IgD-negative memory B cell (primary cell): ENCODE results near the gene FNDC3B. TPM values are rescaled to one million over a fixed set of nuclear protein-coding genes. Genes with fewer than 3 reads are reported as not detected.
A peak's percentile ranks its signal among the peaks of the same experiment; 100 is the strongest.

Source experiments
- H3K27ac Mint-ChIP-seq, 3 donors: one replicate each; pipeline ENCODE4 v1.8.0; 2020 to 2022; ENCODE audit warnings: mild to moderate bottlenecking in 3 of 3, mixed read lengths in 3 of 3, moderate library complexity in 1 of 3
- H3K27me3 Mint-ChIP-seq: one replicate; pipeline ENCODE4 v1.8.0; 2021; ENCODE audit warnings: mixed read lengths
- H3K36me3 Mint-ChIP-seq: one replicate; pipeline ENCODE4 v1.8.0; 2020; ENCODE audit warnings: mild to moderate bottlenecking, mixed read lengths
- H3K4me1 Mint-ChIP-seq, 3 donors: one replicate each; pipeline ENCODE4 v1.8.0; 2020 to 2022; ENCODE audit warnings: mixed read lengths in 3 of 3, mild to moderate bottlenecking in 1 of 3
- H3K4me3 Mint-ChIP-seq, 4 donors: one replicate each; pipeline ENCODE4 v1.8.0; 2020 to 2022; ENCODE audit warnings: mild to moderate bottlenecking in 4 of 4, mixed read lengths in 4 of 4, moderate library complexity in 3 of 4
- H3K9me3 Mint-ChIP-seq, 3 donors: one replicate each; pipeline ENCODE4 v1.8.0; 2020 to 2021; ENCODE audit warnings: mixed read lengths in 3 of 3, mild to moderate bottlenecking in 1 of 3
- polyA plus RNA-seq: library from polyadenylated mRNA; unstranded; fragments of 300-500 nt; fragmentation: Illumina TruSeq; gene quantifications from one replicate; pipeline ENCODE4 v1.2.3, GENCODE V29; 2021

FNDC3B gene
- polyA plus RNA-seq, 1 donor from 2014 or later: 3.5 TPM

- Mint-ChIP-seq H3K27me3 (peaks cover 16% of the 10 kb centered on the region), H3K4me1 (peaks cover 6 to 12% (median 10%) of the 10 kb centered on the region in 3 donors), H3K27ac (no peak overlapping the region), H3K9me3 (peaks cover 0 to 2% (median 0%) of the 10 kb centered on the region in 3 donors), H3K4me3 (no peak overlapping the region), H3K36me3 (peaks cover 6% of the 10 kb centered on the region)
Observed at GRCh38 chr3:172097585-172097984, 58.2 kb downstream of the FNDC3B start.

DNA sequence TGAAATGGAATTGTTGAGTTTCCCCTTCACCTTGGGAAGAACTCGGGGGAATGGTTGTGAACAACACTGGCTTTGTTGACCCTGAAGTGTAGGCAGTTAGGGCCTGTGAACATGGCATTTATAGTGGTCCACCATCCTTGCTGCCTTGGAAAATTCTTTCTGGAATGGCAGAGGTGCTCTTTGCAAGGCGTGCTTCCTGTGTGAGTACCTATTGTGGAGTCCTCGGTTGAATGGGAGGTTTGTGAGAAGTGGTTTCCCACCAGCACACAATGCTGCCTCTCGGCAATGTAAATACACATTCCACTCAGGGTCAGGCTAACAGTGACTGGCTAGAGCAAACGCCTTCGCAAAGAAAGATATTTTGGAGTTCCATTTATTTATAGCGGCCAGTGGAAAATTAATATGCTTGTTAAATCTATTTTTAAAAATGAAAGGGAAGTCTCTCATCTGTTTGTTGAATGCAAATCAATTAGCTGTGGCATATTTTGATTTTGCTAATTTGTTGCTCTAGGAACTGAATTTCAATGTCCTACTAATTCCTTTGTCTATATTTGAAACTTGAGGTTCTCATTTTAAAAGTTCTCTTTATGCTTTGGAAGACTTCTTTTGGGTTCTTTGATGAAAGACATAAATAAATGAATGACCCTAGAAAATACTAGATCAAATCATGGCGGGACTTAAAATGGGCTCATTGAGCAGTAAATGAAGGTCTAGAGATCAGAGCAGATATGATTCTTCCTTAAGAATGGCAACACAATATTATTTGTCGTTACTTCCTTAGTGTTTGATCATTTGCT is 59.5 kb downstream of the FNDC3B start:
- H3K36me3 Mint-ChIP-seq: peaks cover 6% of the 10 kb centered on the region
- peaks cover 0 to 2% (median 0%) of the 10 kb centered on the region in 3 donors for H3K9me3 Mint-ChIP-seq
- H3K4me1 Mint-ChIP-seq: peaks cover 11 to 18% (median 16%) of the 10 kb centered on the region in 3 donors
- H3K4me3 Mint-ChIP-seq: no peak overlapping the region
- H3K27me3 Mint-ChIP-seq: peaks cover 22% of the 10 kb centered on the region
- H3K27ac Mint-ChIP-seq: no peak overlapping the region

- Mint-ChIP-seq H3K27ac (no peak overlapping the region), H3K9me3 (peaks cover 0 to 2% (median 0%) of the 10 kb centered on the region in 3 donors), H3K36me3 (peaks cover 6% of the 10 kb centered on the region), H3K4me1 (peaks cover 11 to 18% (median 16%) of the 10 kb centered on the region in 3 donors), H3K4me3 (no peak overlapping the region), H3K27me3 (peaks cover 23% of the 10 kb centered on the region)
Observed at GRCh38 chr3:172099495-172099808, 60.1 kb downstream of the FNDC3B start.

DNA sequence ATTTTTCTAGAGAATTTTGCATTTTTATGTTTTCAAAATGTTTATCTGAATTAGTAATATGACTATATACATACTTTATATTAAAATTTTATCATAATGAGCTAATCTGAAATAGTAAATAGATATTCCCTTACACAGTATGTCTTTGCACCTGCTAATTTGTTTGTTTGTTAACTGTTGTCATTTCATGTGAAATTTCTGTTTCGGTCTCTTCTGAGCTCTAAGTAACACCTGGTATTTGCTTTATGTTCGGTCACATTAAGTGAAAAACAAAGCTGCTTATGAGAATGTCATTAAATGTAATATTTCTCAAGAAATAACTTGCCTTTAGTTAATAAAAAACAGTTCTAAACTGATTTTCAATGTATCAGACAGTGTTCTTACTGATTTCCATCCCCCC is 61.1 kb downstream of the FNDC3B start:
- H3K36me3 Mint-ChIP-seq: peaks cover 6% of the 10 kb centered on the region
- peaks cover 11 to 18% (median 15%) of the 10 kb centered on the region in 3 donors for H3K4me1 Mint-ChIP-seq
- H3K27me3 Mint-ChIP-seq: peaks cover 24% of the 10 kb centered on the region
- H3K9me3 Mint-ChIP-seq: no peaks in the 10 kb centered on the region
- H3K4me3 Mint-ChIP-seq: no peak overlapping the region
- H3K27ac Mint-ChIP-seq: no peak overlapping the region

DNA sequence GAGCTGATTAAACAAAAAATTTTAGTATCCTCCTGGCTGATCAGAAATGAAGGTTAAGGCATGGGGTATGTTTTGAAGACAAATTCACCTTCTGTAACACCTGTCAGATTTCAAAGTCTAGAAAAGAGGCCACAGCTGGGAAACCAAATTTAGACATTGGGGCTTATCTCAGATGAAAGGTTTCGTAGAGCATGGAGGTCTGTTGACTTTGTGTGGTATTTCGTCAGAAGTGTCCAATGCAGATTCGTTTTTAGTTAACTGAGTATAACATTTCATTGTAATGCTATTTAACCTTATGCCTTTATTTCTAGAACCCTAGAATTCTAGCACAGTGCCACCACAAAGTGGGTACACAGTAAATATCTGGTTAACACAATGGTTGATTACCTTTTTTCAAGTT is 61.7 kb downstream of the FNDC3B start:
- Mint-ChIP-seq H3K4me3 (no peak overlapping the region), H3K27ac (no peak overlapping the region), H3K9me3 (no peaks in the 10 kb centered on the region), H3K36me3 (peaks cover 6% of the 10 kb centered on the region), H3K4me1 (peaks cover 11 to 18% (median 12%) of the 10 kb centered on the region in 3 donors), H3K27me3 (peaks cover 27% of the 10 kb centered on the region)

DNA sequence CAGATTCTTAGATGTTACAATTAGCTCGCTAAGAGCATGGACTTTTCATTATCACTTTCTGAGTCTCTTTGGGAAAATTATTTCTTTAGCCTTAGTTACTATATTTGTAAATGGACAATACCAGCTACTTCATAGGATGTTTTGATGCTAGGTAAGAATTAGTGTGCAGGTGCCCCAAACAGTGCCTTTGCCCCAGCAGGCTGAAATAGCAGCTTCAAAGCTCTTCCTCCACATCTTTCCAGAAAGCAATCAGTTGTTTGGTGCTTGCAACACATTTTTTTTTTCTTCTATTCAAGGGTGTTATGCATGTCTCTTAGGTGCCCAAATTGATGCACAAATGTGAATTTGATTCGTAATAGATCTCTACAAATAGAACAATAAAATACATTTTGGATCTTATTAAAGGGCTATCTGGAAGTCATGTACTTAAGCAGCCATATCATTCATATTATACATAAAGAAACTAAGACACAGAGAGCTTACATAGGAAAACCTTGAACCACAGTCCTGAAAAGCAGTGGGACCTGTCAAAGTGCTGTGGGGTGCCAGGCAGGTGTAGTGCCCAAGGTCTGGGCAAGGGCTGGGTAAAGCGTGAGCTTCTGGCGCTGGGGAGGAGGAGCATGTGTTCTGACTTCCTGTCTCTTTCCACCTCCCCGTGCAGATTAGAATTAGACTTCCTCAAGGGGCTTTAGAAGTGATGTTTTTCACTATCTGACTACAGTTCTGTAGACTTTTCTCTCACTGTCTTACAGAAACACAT is 62.9 kb downstream of the FNDC3B start:
- Mint-ChIP-seq H3K27ac (peak overlapping the region in 1 of 3 donors; percentile 41), H3K4me3 (peak overlapping the region in 2 of 4 donors; percentile 9 to 72), H3K36me3 (peaks cover 6% of the 10 kb centered on the region), H3K9me3 (no peaks in the 10 kb centered on the region), H3K4me1 (peaks cover 17 to 20% (median 17%) of the 10 kb centered on the region in 3 donors), H3K27me3 (peaks cover 32% of the 10 kb centered on the region)

GRCh38 chr3:172102883-172103310 is 63.5 kb downstream of the FNDC3B start:
- Mint-ChIP-seq H3K27ac (peak overlapping the region in 1 of 3 donors; percentile 41), H3K4me1 (peaks cover 22 to 25% (median 22%) of the 10 kb centered on the region in 3 donors), H3K9me3 (no peaks in the 10 kb centered on the region), H3K4me3 (peak overlapping the region in 2 of 4 donors; percentile 9 to 80), H3K36me3 (peaks cover 9% of the 10 kb centered on the region), H3K27me3 (peaks cover 36% of the 10 kb centered on the region)

GRCh38 chr3:172103724-172104123 is 64.3 kb downstream of the FNDC3B start:
- H3K4me1 Mint-ChIP-seq: peaks cover 22 to 31% (median 22%) of the 10 kb centered on the region in 3 donors
- H3K27ac Mint-ChIP-seq: no peak overlapping the region
- H3K9me3 Mint-ChIP-seq: no peaks in the 10 kb centered on the region
- H3K27me3 Mint-ChIP-seq: peaks cover 39% of the 10 kb centered on the region
- no peak overlapping the region for H3K4me3 Mint-ChIP-seq
- H3K36me3 Mint-ChIP-seq: peaks cover 9% of the 10 kb centered on the region

- Mint-ChIP-seq H3K9me3 (no peaks in the 10 kb centered on the region), H3K27ac (no peak overlapping the region), H3K36me3 (peaks cover 5% of the 10 kb centered on the region), H3K4me1 (peaks cover 22 to 31% (median 24%) of the 10 kb centered on the region in 3 donors), H3K4me3 (peak overlapping the region in 1 of 4 donors; percentile 63), H3K27me3 (peaks cover 44% of the 10 kb centered on the region)
Observed at GRCh38 chr3:172104471-172105072, 65.2 kb downstream of the FNDC3B start.

GRCh38 chr3:172106037-172106954 is 66.9 kb downstream of the FNDC3B start:
- Mint-ChIP-seq H3K4me3 (peak overlapping the region in 3 of 4 donors; percentile 51 to 87 (median 75)), H3K27me3 (peaks cover 44% of the 10 kb centered on the region), H3K36me3 (peaks cover 4% of the 10 kb centered on the region), H3K4me1 (peaks cover 22 to 31% (median 24%) of the 10 kb centered on the region in 3 donors), H3K9me3 (peaks cover 0 to 2% (median 0%) of the 10 kb centered on the region in 3 donors), H3K27ac (peak overlapping the region; percentile 7 to 90 (median 60))

DNA sequence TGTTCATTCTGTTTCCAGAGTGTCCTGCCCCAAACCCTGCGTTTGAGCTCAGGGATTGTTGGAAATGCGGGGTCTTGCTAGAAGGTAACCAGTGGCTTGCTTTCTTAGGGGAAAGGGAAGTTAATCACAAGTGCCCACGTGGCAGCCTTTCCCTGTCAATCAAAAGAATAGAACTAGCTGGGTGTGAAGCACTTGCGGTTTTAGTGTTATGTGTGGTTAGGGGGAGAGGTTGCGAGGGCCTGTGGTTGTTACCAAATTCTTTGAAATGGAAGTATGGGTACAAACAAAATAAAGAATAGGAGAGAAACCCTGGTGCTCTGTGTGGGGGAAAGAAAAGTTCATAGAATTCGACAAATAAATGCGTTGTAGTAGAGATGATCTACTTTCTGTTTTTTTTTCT is 67.6 kb downstream of the FNDC3B start:
- Mint-ChIP-seq H3K36me3 (peaks cover 4% of the 10 kb centered on the region), H3K4me3 (peak overlapping the region; percentile 7 to 87 (median 63)), H3K27me3 (peaks cover 39% of the 10 kb centered on the region), H3K4me1 (peaks cover 22 to 30% (median 24%) of the 10 kb centered on the region in 3 donors), H3K27ac (peak overlapping the region; percentile 7 to 90 (median 60)), H3K9me3 (peaks cover 0 to 2% (median 0%) of the 10 kb centered on the region in 3 donors)

DNA sequence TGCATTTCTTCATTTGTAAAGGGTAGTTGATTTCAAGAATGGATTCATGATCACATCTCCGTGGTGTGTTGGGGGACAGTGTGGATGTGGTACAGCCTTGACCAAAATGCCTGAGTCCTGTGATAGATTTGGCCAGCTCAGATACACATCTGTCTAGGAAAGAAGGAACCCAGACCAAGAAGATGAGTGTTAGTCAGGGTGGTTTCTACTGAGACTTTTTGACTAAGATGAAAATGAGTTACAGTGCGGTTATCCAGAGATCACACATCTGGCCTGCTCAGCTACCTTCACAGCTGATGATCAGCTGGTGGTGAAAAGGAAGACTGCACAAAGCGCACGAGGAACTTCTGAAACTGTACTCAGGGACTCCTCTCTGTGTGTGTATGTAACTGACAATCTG is 68.0 kb downstream of the FNDC3B start:
- Mint-ChIP-seq H3K36me3 (peaks cover 6% of the 10 kb centered on the region), H3K27ac (peak overlapping the region; percentile 7 to 90 (median 60)), H3K4me1 (peaks cover 19 to 28% (median 20%) of the 10 kb centered on the region in 3 donors), H3K9me3 (peaks cover 0 to 2% (median 0%) of the 10 kb centered on the region in 3 donors), H3K27me3 (peaks cover 39% of the 10 kb centered on the region), H3K4me3 (peak overlapping the region; percentile 7 to 87 (median 63))

- peaks cover 0 to 2% (median 0%) of the 10 kb centered on the region in 3 donors for H3K9me3 Mint-ChIP-seq
- H3K27me3 Mint-ChIP-seq: peaks cover 37% of the 10 kb centered on the region
- H3K27ac Mint-ChIP-seq: no peak overlapping the region
- no peak overlapping the region for H3K4me3 Mint-ChIP-seq
- peaks cover 12% of the 10 kb centered on the region for H3K36me3 Mint-ChIP-seq
- peaks cover 11 to 22% (median 15%) of the 10 kb centered on the region in 3 donors for H3K4me1 Mint-ChIP-seq
Observed at GRCh38 chr3:172110127-172110779, 70.9 kb downstream of the FNDC3B start.
